ENCODE measurements around the gene NDUFB5. TPM values are rescaled to one million over a fixed set of nuclear protein-coding genes. Genes with fewer than 3 reads are reported as not detected.

NDUFB5 gene
- polyA plus RNA-seq, 1 donor from 2014 or later, result 272 TPM

DNA sequence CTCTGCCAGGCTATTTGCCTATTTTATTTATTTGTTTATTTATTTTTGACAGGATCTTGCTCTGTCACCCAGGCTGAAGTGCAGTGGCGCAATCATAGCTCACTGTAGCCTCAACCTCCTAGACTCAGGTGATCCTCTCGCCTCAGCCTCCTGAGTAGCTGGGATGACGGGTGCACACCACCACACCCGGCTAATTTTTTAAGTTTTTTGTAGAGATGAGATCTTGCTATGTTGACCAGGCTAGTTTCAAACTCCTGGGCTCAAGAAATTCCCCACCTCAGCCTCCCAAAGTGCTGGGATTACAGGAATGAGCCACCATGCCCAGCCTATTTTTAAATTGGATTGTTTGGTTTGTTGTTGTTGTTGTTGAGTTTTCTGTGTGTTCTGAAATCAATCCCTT is 5.5 kb downstream of the NDUFB5 start:
- Histone ChIP-seq H2AFZ (ENCODE audit: low read depth, low read length) (no peak overlapping the region), H3K79me2 (replicated peaks; ENCODE audit: insufficient read depth, low read length) (peaks cover 18% of the 10 kb centered on the region), H3K27ac (ENCODE audit: low read length) (no peak overlapping the region), H3K36me3 (ENCODE audit: insufficient read depth, low read length) (no peaks in the 10 kb centered on the region), H3K9me2 (ENCODE audit: insufficient read depth, low read length) (no peaks in the 10 kb centered on the region), H3F3A (ENCODE audit: insufficient read depth, low read length, poor library complexity, severe bottlenecking) (no peaks in the 10 kb centered on the region), H3K4me2 (ENCODE audit: low read length) (no peak overlapping the region), H3K9me3 (ENCODE audit: low read length) (no peaks in the 10 kb centered on the region), H3K27me3 (ENCODE audit: insufficient read depth, low read depth, low read length) (no peaks in the 10 kb centered on the region), H3K4me3 (ENCODE audit: low read length) (no peak overlapping the region), H3K9ac (ENCODE audit: low read length) (no peak overlapping the region), H4K20me1 (ENCODE audit: insufficient read depth) (no peaks in the 10 kb centered on the region)
- TF ChIP-seq SMC3 (conservative IDR thresholded peaks at IDR 0.05; ENCODE audit: poor library complexity) (no peak), RAD21 (conservative IDR thresholded peaks at IDR 0.05) (no peak), POLR2AphosphoS5 (IDR thresholded peaks at IDR 0.05) (no peak), EP300 (conservative IDR thresholded peaks at IDR 0.05; ENCODE audit: poor library complexity, severe bottlenecking) (no peak), TAF1 (IDR thresholded peaks at IDR 0.05; ENCODE audit: low read depth) (no peak), EZH2 (IDR thresholded peaks at IDR 0.05; ENCODE audit: borderline replicate concordance, insufficient read depth, low read length, poor library complexity, severe bottlenecking) (no peak)
- TF ChIP-seq, protein P1, sequence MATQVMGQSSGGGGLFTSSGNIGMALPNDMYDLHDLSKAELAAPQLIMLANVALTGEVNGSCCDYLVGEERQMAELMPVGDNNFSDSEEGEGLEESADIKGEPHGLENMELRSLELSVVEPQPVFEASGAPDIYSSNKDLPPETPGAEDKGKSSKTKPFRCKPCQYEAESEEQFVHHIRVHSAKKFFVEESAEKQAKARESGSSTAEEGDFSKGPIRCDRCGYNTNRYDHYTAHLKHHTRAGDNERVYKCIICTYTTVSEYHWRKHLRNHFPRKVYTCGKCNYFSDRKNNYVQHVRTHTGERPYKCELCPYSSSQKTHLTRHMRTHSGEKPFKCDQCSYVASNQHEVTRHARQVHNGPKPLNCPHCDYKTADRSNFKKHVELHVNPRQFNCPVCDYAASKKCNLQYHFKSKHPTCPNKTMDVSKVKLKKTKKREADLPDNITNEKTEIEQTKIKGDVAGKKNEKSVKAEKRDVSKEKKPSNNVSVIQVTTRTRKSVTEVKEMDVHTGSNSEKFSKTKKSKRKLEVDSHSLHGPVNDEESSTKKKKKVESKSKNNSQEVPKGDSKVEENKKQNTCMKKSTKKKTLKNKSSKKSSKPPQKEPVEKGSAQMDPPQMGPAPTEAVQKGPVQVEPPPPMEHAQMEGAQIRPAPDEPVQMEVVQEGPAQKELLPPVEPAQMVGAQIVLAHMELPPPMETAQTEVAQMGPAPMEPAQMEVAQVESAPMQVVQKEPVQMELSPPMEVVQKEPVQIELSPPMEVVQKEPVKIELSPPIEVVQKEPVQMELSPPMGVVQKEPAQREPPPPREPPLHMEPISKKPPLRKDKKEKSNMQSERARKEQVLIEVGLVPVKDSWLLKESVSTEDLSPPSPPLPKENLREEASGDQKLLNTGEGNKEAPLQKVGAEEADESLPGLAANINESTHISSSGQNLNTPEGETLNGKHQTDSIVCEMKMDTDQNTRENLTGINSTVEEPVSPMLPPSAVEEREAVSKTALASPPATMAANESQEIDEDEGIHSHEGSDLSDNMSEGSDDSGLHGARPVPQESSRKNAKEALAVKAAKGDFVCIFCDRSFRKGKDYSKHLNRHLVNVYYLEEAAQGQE (IDR thresholded peaks at IDR 0.05; ENCODE audit: borderline replicate concordance), result no peak
- TF ChIP-seq, protein P2, sequence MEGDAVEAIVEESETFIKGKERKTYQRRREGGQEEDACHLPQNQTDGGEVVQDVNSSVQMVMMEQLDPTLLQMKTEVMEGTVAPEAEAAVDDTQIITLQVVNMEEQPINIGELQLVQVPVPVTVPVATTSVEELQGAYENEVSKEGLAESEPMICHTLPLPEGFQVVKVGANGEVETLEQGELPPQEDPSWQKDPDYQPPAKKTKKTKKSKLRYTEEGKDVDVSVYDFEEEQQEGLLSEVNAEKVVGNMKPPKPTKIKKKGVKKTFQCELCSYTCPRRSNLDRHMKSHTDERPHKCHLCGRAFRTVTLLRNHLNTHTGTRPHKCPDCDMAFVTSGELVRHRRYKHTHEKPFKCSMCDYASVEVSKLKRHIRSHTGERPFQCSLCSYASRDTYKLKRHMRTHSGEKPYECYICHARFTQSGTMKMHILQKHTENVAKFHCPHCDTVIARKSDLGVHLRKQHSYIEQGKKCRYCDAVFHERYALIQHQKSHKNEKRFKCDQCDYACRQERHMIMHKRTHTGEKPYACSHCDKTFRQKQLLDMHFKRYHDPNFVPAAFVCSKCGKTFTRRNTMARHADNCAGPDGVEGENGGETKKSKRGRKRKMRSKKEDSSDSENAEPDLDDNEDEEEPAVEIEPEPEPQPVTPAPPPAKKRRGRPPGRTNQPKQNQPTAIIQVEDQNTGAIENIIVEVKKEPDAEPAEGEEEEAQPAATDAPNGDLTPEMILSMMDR (IDR thresholded peaks at IDR 0.05; ENCODE audit: poor library complexity, severe bottlenecking), result no peak

DNA sequence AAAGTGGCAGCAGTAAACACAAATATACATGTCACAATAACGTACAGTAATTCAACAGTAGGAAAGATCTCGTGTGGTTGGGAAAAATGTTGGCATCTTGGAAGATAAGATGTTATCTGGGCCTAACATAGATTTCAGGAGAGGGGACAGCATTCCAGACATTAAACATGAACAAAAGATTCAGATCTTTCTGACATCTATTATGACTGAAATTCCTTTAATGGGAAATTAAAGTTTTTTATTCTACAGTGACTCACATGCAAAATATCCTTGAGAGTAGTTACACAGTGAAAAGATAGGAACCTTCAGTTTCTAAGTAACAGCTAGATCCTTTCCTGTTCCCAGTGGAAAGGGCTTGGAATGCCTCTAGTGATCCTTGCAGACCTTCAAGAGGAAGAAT is 9.2 kb downstream of the NDUFB5 start:
- H3K9me2 ChIP-seq (ENCODE audit: insufficient read depth, low read length), result no peaks in the 10 kb centered on the region
- TF ChIP-seq RAD21 (conservative IDR thresholded peaks at IDR 0.05) (no peak), SMC3 (conservative IDR thresholded peaks at IDR 0.05; ENCODE audit: poor library complexity) (no peak), EZH2 (IDR thresholded peaks at IDR 0.05; ENCODE audit: borderline replicate concordance, insufficient read depth, low read length, poor library complexity, severe bottlenecking) (no peak), EP300 (conservative IDR thresholded peaks at IDR 0.05; ENCODE audit: poor library complexity, severe bottlenecking) (no peak)
- TF ChIP-seq, protein P2 (IDR thresholded peaks at IDR 0.05; ENCODE audit: poor library complexity, severe bottlenecking), result no peak
- no peak overlapping the region for H3K4me3 ChIP-seq (ENCODE audit: low read length)
- no peak overlapping the region for H3K9ac ChIP-seq (ENCODE audit: low read length)
- no peaks in the 10 kb centered on the region for H3F3A ChIP-seq (ENCODE audit: insufficient read depth, low read length, poor library complexity, severe bottlenecking)
- no peak overlapping the region for H3K4me2 ChIP-seq (ENCODE audit: low read length)
- no peak overlapping the region for H2AFZ ChIP-seq (ENCODE audit: low read depth, low read length)
- peaks cover 9% of the 10 kb centered on the region for H3K79me2 ChIP-seq (replicated peaks; ENCODE audit: insufficient read depth, low read length)
- H4K20me1 ChIP-seq (ENCODE audit: insufficient read depth), result no peaks in the 10 kb centered on the region
- no peaks in the 10 kb centered on the region for H3K36me3 ChIP-seq (ENCODE audit: insufficient read depth, low read length)
- H3K9me3 ChIP-seq (ENCODE audit: low read length), result no peaks in the 10 kb centered on the region
- no peak overlapping the region for H3K27ac ChIP-seq (ENCODE audit: low read length)
- no peaks in the 10 kb centered on the region for H3K27me3 ChIP-seq (ENCODE audit: insufficient read depth, low read depth, low read length)
